Ureter (tissue), 1 donor: ENCODE measurements around the gene RINT1. TPM values are rescaled to one million over a fixed set of nuclear protein-coding genes. Genes with fewer than 3 reads are reported as not detected.
A peak's percentile ranks its signal among the peaks of the same experiment; 100 is the strongest.
"Not testable (repeated sequence)": the region's sequence is repeated elsewhere in the genome, so short reads cannot be mapped to it uniquely, and the experiment has no call there.

Experiments used
- DNase-seq: peaks from one replicate; pipeline ENCODE4 v3.0.0-alpha.2; 2020; ENCODE audit warnings: low spot score
- total RNA-seq: library from RNA; stranded (reverse); gene quantifications from one replicate; pipeline ENCODE4 v1.2.4, GENCODE V29; 2023
- donor health status: DM: yes; HTN: yes; CAD: no.

The RINT1 gene
- 17.2 TPM for total RNA-seq

- peak; percentile 90 for DNase-seq
These were observed at the start of gene RINT1 for GRCh38 chr7:105531792-105532671. TSS of gene RINT1 (plus strand) at chr7:105532201. CDS start at chr7:105532316, 115 bp downstream.

DNA sequence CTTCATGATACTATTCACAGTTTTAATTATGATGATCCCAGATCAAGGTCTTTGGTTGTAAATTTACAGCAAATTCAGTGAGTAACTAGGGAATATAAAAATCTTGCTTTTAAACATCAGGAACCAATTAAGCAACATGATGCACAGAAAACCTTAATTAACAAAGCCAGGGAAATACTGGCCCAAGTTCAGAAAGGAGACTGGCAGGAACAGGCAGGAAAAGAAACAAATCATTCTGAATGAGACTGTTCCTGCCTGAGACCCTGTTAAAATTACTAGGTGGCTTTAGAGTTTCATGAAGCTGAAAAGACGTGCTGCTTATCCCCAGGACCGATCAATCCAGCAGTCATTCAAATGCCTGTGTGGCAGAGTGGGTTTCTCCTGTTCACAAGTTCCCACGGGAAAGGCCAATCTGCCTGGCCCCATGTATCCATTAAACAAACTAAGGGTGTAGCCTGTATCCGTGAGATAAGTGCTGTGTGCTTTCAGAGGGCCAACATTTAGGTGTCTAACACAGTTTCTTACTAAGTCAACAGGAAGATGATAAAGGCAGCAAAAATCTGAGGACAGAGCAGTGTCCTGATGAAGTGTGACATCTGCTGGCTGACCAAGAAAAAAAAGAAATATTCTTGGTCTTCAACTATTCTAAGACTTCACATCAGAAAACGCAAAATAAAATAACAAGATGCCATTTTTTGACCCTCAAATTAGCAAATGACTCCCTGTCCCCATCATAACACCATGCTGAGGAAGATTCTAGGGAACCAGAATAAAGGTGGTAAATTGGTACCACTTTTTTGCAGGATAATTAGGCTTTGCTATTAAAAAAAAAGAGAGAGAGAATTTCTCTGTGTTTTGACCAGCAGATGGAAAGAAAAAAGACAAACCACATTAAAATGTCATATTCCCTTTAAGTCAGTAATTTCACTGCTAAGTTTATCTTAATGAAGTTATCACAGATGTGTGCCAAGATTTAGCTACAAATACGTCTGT lies 44.1 kb upstream of the RINT1 start:
- DNase-seq: no peak

GRCh38 chr7:105489409-105489808 lies 42.6 kb upstream of the RINT1 start:
- DNase-seq: no peak

- no peak for DNase-seq
These were observed 38.6 kb upstream of the RINT1 start for GRCh38 chr7:105493196-105493922.

GRCh38 chr7:105493923-105494315 lies 38.1 kb upstream of the RINT1 start:
- DNase-seq: no peak

- DNase-seq: no peak
These were observed 35.5 kb upstream of the RINT1 start for GRCh38 chr7:105496521-105496920.

DNA sequence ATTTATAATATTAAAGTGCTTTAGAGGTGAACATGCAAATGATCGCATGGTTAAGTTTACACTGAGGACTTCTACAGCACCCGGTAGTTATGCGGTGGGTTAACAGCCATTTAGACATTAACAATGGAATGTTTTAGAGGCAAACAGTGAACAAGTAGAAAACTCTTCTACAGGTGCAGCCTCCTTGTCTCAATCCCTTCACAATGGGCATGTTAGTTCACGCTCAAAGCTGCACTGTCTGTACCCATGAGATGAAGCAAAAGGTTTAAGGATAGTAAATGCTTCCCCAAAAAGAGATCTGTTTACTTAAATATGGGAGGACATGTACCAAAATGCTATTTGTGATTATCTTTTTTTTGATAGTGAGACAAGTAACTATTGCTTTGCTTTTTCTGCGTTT lies 35.0 kb upstream of the RINT1 start:
- DNase-seq: no peak

- no peak for DNase-seq
These were observed 29.8 kb upstream of the RINT1 start for GRCh38 chr7:105502173-105502572.

GRCh38 chr7:105512415-105512814 lies 19.6 kb upstream of the RINT1 start:
- DNase-seq: no peak

- no peak for DNase-seq
These were observed 19.0 kb upstream of the RINT1 start for GRCh38 chr7:105512926-105513526.

- DNase-seq: not testable (repeated sequence)
These were observed 16.4 kb upstream of the RINT1 start for GRCh38 chr7:105515610-105516009.

GRCh38 chr7:105519353-105519752 lies 12.6 kb upstream of the RINT1 start:
- no peak for DNase-seq

GRCh38 chr7:105520620-105521019 lies 11.4 kb upstream of the RINT1 start:
- DNase-seq: not testable (repeated sequence)

GRCh38 chr7:105521027-105521716 lies 10.8 kb upstream of the RINT1 start:
- peak; percentile 55 for DNase-seq

- DNase-seq: peak; percentile 88
These were observed 10.1 kb upstream of the RINT1 start, which contains the start of gene PUS7 for GRCh38 chr7:105521717-105522463. TSS of gene PUS7 (minus strand) at chr7:105522271. CDS start at chr7:105508512, 13,759 bp downstream.

GRCh38 chr7:105524423-105524822 lies 7.6 kb upstream of the RINT1 start:
- DNase-seq: not testable (repeated sequence)

DNA sequence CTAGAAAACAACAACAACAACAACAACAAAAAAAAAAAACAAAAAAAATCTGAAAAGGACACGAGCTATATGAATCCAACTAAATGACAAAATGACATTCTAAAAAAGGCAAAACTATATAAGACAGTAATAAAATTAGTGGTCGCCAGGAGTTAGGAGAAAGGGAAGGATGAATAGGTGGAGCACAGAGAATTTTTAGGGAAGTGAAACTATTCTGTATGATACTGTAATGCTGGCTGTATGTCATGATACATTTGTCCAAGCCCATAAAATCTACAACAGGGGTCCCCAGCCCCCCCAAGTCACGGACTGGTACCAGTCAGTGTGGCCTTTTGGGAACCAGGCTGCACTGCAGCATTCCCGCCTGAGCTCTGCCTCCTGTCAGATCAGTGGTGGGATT lies 7.2 kb upstream of the RINT1 start:
- no peak for DNase-seq

DNA sequence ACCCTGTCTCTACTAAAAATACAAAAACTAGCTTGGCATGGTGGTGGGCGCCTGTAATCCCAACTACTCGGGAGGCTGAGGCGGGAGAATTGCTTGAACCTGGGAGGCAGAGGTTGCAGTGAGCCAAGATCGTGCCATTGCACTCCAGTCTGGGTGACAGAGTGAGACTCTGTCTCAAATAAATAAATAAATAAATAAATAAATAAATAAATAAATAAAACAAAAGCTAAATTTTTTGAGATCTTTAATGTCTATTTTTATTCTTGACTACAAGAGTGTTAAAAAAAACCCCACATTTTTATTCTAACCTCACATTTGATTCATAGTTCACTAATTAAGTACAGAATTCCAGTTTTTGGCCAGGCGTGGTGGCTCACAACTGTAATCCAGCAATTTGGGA lies 4.3 kb upstream of the RINT1 start:
- not testable (repeated sequence) for DNase-seq

DNA sequence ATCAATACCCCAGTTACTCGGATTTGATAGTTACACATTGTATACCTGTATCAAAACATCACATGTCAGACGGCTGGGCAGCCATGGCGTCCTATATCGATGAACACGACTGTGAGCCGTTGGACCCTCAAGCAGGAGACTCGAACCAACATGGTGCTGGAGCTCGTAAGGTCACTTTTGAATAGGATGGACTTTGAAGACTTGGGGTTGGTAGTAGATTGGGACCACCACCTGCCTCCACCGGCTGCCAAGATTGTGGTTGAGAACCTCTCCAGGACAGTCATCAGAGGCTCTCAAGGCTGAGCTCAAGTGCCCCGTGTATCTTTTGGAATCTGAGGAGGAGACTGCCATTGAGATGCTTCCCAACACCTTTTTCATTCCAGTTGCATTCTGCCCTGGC lies 1.9 kb upstream of the RINT1 start:
- DNase-seq: no peak

DNA sequence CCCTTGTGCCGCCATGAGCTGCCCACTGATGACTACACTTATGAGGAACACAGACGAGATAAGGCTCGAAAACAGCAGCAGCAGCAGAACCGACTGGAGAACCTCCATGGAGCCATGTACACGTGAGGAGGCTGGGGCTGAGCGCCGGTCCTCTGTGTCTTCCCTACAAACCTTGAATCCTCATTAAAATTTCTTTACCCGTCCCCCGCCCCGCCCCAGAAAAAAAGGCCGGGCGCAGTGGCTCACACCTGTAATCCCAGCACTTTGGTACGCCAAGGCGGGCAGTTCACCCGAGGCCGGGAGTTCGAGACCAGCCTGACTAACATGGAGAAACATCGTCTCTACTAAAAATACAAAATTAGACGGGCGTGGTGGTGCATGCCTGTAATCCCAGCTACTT lies 1.5 kb upstream of the RINT1 start:
- no peak for DNase-seq
